ENCODE data around the gene GJA9.

DNA sequence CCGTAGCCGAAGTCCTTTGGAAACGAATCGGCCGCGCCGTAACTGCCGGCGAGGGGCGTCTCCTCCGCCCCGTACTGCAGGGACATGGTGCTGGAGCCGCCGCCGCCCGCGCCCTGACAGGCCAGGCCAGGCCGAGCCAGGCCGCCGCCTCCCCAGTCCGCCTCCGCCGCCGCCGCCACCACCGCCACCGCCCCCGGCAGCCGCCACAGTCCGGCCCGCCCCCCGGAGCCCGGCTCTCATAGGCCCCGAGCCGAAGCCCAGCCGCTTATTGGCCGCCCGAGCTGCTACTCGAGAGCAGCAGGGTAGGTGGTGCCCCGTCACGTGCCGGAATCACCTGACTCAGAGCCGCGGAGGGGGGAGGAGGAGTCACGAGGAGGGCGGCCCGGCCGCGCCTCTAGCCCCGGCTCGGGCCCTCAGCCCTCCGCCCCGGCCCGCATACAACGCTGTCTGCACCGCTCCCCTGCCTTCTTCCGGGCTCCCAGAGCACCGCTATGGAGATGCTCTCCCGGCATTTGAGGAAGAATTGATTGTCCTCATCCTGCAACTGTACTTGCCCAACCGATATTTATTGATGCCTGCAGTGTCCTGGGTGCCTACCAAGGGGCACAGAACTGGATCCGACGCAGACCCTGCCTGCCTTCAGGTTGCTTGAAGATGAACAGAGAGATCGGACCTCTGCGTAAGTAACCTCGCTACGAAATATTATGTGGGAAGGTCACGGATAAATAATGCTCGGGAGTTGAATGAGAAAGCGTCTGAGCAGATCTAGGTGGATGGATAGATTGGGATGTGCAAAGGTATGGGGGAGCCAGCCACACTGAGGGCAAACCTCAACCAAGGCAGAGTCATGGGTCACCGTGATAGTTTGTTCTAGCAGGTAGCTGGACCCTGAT is 21.6 kb downstream of the GJA9 start, which contains the start of gene RRAGC:
- peak; percentile 14 for TF ChIP-seq EP300 (IDR thresholded peaks at IDR 0.05)
- TF ChIP-seq CTCF (IDR thresholded peaks at IDR 0.05): peak in 1 of 3 experiments; percentile 14

Data from esophagus muscularis mucosa (tissue), 3 donors.